Activated CD8-positive, alpha-beta memory T cell treated with anti-CD3 and anti-CD28 coated beads, Interleukin-2, amount 50 U/mL, for 1 hour (primary cell): Measurements from ENCODE around the gene BFAR.
"Not testable (repeated sequence)": the region's sequence is repeated elsewhere in the genome, so short reads cannot be mapped to it uniquely, and the experiment has no call there.

Experiments
- DNase-seq: peaks from one replicate; pipeline ENCODE4 v3.0.0-alpha.2; 2020; ENCODE audit errors: extremely low read depth

BFAR gene

GRCh38 chr16:14694129-14694528, 61.4 kb downstream of the BFAR start, which contains the start of gene PLA2G10:
TSS of gene PLA2G10 (minus strand) at chr16:14694308. CDS start at chr16:14694229, 79 bp downstream.
- DNase-seq, result not testable (repeated sequence)

GRCh38 chr16:14701859-14702258, 69.1 kb downstream of the BFAR start:
- DNase-seq, result not testable (repeated sequence)

DNA sequence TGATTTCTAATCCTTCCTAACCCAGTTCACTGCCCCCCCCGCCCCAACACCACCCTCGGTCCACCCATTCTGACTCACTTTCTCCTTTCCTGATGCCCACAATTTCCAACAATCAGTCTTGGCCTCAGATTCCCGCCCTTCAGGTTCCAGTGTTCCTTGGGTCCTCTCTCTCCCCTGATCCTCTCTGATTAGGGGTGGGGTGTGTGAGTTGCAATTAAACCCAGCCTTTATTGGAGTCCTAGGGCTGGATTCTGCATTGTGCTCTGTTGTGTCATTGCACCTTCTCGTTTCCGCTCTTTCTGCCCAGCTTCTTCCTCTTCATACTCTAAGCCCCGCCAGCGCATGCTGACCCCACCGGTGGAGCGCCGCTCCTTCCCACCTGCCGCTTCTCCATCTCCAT, 69.9 kb downstream of the BFAR start:
- DNase-seq, result not testable (repeated sequence)

- DNase-seq, result not testable (repeated sequence)
These were observed 70.6 kb downstream of the BFAR start, which contains the start of gene NPIPA3 for GRCh38 chr16:14703156-14704011. TSS of gene NPIPA3 (plus strand) at chr16:14703411. CDS start at chr16:14708944, 5,533 bp downstream.
